Measurements from ENCODE around the gene CTIF. TPM values are rescaled to one million over a fixed set of nuclear protein-coding genes. Genes with fewer than 3 reads are reported as not detected.
A peak's percentile ranks its signal among the peaks of the same experiment; 100 is the strongest.

CTIF gene
- total and polyA plus RNA-seq, 2 donors (not counting 1 experiment from before 2014, with no cell fraction given), result 27.2 to 28.1 TPM

GRCh38 chr18:48863432-48864065 is 324.7 kb downstream of the CTIF start:
- Histone ChIP-seq H3K4me1 (ENCODE audit: control insufficient read depth, extremely low read depth, insufficient read depth, low read length) (peaks cover 13% of the 10 kb centered on the region), H3K27me3 (ENCODE audit: control insufficient read depth, insufficient read depth, low read length) (no peaks in the 10 kb centered on the region), H3K9me3 (ENCODE audit: control insufficient read depth, insufficient read depth, low read depth, low read length) (no peaks in the 10 kb centered on the region), H3K36me3 (ENCODE audit: control insufficient read depth, insufficient read depth, low read length) (peaks cover 4% of the 10 kb centered on the region), H3K4me3 (replicated peaks in 1 of 4; ENCODE audit: control extremely low read depth in 1 of 4, insufficient read depth in 1 of 4, low read depth in 3 of 4, low read length in 4 of 4) (no peak overlapping the region), H3K27ac (ENCODE audit: insufficient read depth, low read length) (no peak overlapping the region), H4K20me1 (ENCODE audit: control insufficient read depth, extremely low read depth, insufficient read depth, low read length) (no peaks in the 10 kb centered on the region), H3K9ac (ENCODE audit: insufficient read depth, low read length) (no peak overlapping the region), H3K79me2 (ENCODE audit: control insufficient read depth, insufficient read depth, low read length) (no peaks in the 10 kb centered on the region), H2AFZ (ENCODE audit: low read length) (no peak overlapping the region), H3K4me2 (ENCODE audit: extremely low read depth, insufficient read depth, low read length) (no peak overlapping the region)
- DNase-seq (ENCODE audit: low read depth in 2 of 2), result no peak
- TF ChIP-seq EZH2 (IDR thresholded peaks at IDR 0.05; ENCODE audit: low read length, missing control alignments) (no peak), CTCF (conservative IDR thresholded peaks at IDR 0.05 in 1 of 2, IDR thresholded peaks at IDR 0.05 in 1 of 2; ENCODE audit: low read depth in 1 of 2, low read length in 2 of 2) (no peak)

- Histone ChIP-seq H3K9me3 (ENCODE audit: control insufficient read depth, insufficient read depth, low read depth, low read length) (no peaks in the 10 kb centered on the region), H3K9ac (ENCODE audit: insufficient read depth, low read length) (no peak overlapping the region), H3K79me2 (ENCODE audit: control insufficient read depth, insufficient read depth, low read length) (no peaks in the 10 kb centered on the region), H3K27me3 (ENCODE audit: control insufficient read depth, insufficient read depth, low read length) (no peaks in the 10 kb centered on the region), H4K20me1 (ENCODE audit: control insufficient read depth, extremely low read depth, insufficient read depth, low read length) (no peaks in the 10 kb centered on the region), H3K27ac (ENCODE audit: insufficient read depth, low read length) (no peak overlapping the region), H3K36me3 (ENCODE audit: control insufficient read depth, insufficient read depth, low read length) (peaks cover 4% of the 10 kb centered on the region), H3K4me3 (replicated peaks in 1 of 4; ENCODE audit: control extremely low read depth in 1 of 4, insufficient read depth in 1 of 4, low read depth in 3 of 4, low read length in 4 of 4) (no peak overlapping the region), H3K4me1 (ENCODE audit: control insufficient read depth, extremely low read depth, insufficient read depth, low read length) (peaks cover 2% of the 10 kb centered on the region), H3K4me2 (ENCODE audit: extremely low read depth, insufficient read depth, low read length) (no peak overlapping the region), H2AFZ (ENCODE audit: low read length) (no peak overlapping the region)
- no peak for DNase-seq (ENCODE audit: low read depth in 2 of 2)
- no peak for TF ChIP-seq EZH2 (IDR thresholded peaks at IDR 0.05; ENCODE audit: low read length, missing control alignments)
Observed at GRCh38 chr18:48864876-48865275, 326.0 kb downstream of the CTIF start.

- TF ChIP-seq CTCF (conservative IDR thresholded peaks at IDR 0.05 in 1 of 2, IDR thresholded peaks at IDR 0.05 in 1 of 2; ENCODE audit: low read depth in 1 of 2, low read length in 2 of 2), result no peak
- peaks cover under 1% of the 10 kb centered on the region for H3K36me3 ChIP-seq (ENCODE audit: control insufficient read depth, insufficient read depth, low read length)
- DNase-seq (ENCODE audit: low read depth in 2 of 2), result peak; percentile 80 to 91
- no peaks in the 10 kb centered on the region for H3K4me1 ChIP-seq (ENCODE audit: control insufficient read depth, extremely low read depth, insufficient read depth, low read length)
- H3K9ac ChIP-seq (ENCODE audit: insufficient read depth, low read length), result no peak overlapping the region
- H3K4me3 ChIP-seq (replicated peaks in 1 of 4; ENCODE audit: control extremely low read depth in 1 of 4, insufficient read depth in 1 of 4, low read depth in 3 of 4, low read length in 4 of 4), result no peak overlapping the region
- H3K4me2 ChIP-seq (ENCODE audit: extremely low read depth, insufficient read depth, low read length), result no peak overlapping the region
- no peaks in the 10 kb centered on the region for H3K9me3 ChIP-seq (ENCODE audit: control insufficient read depth, insufficient read depth, low read depth, low read length)
- no peaks in the 10 kb centered on the region for H3K27me3 ChIP-seq (ENCODE audit: control insufficient read depth, insufficient read depth, low read length)
- H3K27ac ChIP-seq (ENCODE audit: insufficient read depth, low read length), result no peak overlapping the region
- no peak overlapping the region for H2AFZ ChIP-seq (ENCODE audit: low read length)
- no peaks in the 10 kb centered on the region for H3K79me2 ChIP-seq (ENCODE audit: control insufficient read depth, insufficient read depth, low read length)
- no peaks in the 10 kb centered on the region for H4K20me1 ChIP-seq (ENCODE audit: control insufficient read depth, extremely low read depth, insufficient read depth, low read length)
Observed at GRCh38 chr18:48866028-48866733, 327.4 kb downstream of the CTIF start.
